ENCODE results near the gene KCNRG. TPM values are rescaled to one million over a fixed set of nuclear protein-coding genes. Genes with fewer than 3 reads are reported as not detected.

KCNRG gene
- total and polyA plus RNA-seq, 2 of the 4 experiments (the other 2 are of a cell fraction) = 0.51 to 2.7 TPM

DNA sequence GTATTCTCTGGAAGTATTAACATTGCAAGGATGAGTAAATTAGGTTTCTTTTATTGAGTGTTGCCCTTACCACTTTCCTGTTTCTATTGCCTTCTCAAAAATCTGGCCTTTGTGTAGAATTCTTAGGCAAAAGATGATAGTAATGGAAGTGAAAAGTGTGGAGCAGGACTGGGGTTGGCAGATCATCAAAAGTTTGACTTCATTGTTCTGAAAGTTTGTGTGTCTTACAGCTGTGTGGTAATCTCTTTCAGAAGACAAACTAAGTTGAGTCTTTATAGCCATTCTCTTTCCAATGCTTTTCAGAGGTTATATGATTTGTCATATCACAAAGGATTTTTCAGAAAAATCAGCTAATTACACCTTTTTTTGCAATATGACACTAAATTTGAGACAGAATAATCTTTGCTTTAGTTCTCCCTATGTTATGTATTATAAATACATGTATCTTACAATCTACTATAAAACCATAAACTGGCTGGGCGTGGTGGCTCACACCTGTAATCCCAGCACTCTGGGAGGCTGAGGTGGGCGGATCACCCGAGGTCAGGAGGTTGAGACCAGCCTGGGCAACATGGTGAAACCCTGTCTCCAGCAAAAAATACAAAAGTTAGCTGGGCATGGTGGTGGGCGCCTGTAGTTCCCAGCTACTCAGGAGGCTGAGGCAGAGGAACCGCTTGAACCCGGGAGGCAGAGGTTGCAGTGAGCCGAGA, 8.7 kb upstream of the KCNRG start:
- H3K56ac ChIP-seq (ENCODE audit: extremely low read depth, insufficient read depth, low read length) = no peak overlapping the region
- ATAC-seq (ENCODE audit: low read depth) (peak; percentile 37), DNase-seq (peak; percentile 55)
- no peak overlapping the region for H2BK120ac ChIP-seq (ENCODE audit: low read depth, low read length)
- dilution Hi-C loops (cut with HindIII; ENCODE audit: low sequenced_read_pairs, unreplicated experiment) = no loop called here
- ChIA-PET CTCF (interaction anchor here (1.1 kb wide), 1 partner anchor 10 kb away, joined by 4 read pairs; the partner anchor contains the start of gene TRIM13), POLR2A (ENCODE audit: unreplicated experiment) (no interaction called here)
- H3K9ac ChIP-seq (ENCODE audit: low read depth, low read length) = no peak overlapping the region
- peak overlapping the region; percentile 17 for H2BK5ac ChIP-seq (ENCODE audit: low read depth, low read length, poor library complexity, severe bottlenecking)
- no peaks in the 10 kb centered on the region; the same call in 1 of the 2 replicates for H3K9me1 ChIP-seq (ENCODE audit: insufficient read depth, low read length)
- peak overlapping the region; percentile 11; the same call in 1 of the 2 replicates for H3K23ac ChIP-seq (ENCODE audit: low read depth, low read length)
- H3K27ac ChIP-seq (ENCODE audit: insufficient read depth, low read length) = no peak overlapping the region
- no CpG with 5 or more reads among the region's 7 CpGs for WGBS, 2 experiments (ENCODE audit: extremely low coverage in 2 of 2, insufficient read length in 1 of 2)
- no peak overlapping the region for H4K91ac ChIP-seq (ENCODE audit: insufficient read depth, low read depth, low read length)
- peaks cover 21% of the 10 kb centered on the region for H4K20me1 ChIP-seq (ENCODE audit: insufficient read depth, low read length)
- peaks cover 18 to 58% of the 10 kb centered on the region in 2 experiments for H3K79me1 ChIP-seq (ENCODE audit: low read depth in 1 of 2, low read length in 2 of 2)
- peaks cover 20% of the 10 kb centered on the region for H3K36me3 ChIP-seq (ENCODE audit: control insufficient read depth, insufficient read depth, low read length)
- no peaks in the 10 kb centered on the region for H3K4me1 ChIP-seq (ENCODE audit: control insufficient read depth, insufficient read depth, low read length)
- H3K4me2 ChIP-seq (ENCODE audit: low read depth, low read length) = no peak overlapping the region
- H2AFZ ChIP-seq (replicated peaks; ENCODE audit: low read length, poor library complexity) = no peak overlapping the region
- no peak overlapping the region for H2BK20ac ChIP-seq (ENCODE audit: low read depth, low read length)
- H4K5ac ChIP-seq (ENCODE audit: low read depth, low read length) = no peak overlapping the region
- H2AK9ac ChIP-seq (replicated peaks; ENCODE audit: low read depth, low read length, poor library complexity) = no peak overlapping the region
- no peak overlapping the region for H3K18ac ChIP-seq (ENCODE audit: low read depth, low read length)
- H3K27me3 ChIP-seq (ENCODE audit: control insufficient read depth, insufficient read depth, low read length) = no peaks in the 10 kb centered on the region
- H2BK15ac ChIP-seq (ENCODE audit: low read depth, low read length) = no peak overlapping the region
- BruUV-seq (replicated peaks) = no TSS peak
- H3K4me3 ChIP-seq (ENCODE audit: insufficient read depth, low read depth, low read length) = no peak overlapping the region
- no peak overlapping the region for H3K14ac ChIP-seq (replicated peaks; ENCODE audit: low read depth, low read length)
- H3K4ac ChIP-seq (ENCODE audit: low read depth, low read length) = no peak overlapping the region
- no peaks in the 10 kb centered on the region for H3K9me3 ChIP-seq (ENCODE audit: control insufficient read depth, insufficient read depth, low read length)
- in situ Hi-C loops (cut with MboI; ENCODE audit: low sequenced_read_pairs) = loop anchor here (5.0 kb wide), 1 partner anchor 66 kb away; no protein-coding TSS in a partner anchor
- no peak overlapping the region for H4K8ac ChIP-seq (ENCODE audit: low read depth in 2 of 2, low read length in 2 of 2)
- intact Hi-C loops (cut with micrococcal nuclease) = no loop called here
- H2AK5ac ChIP-seq (ENCODE audit: low read depth, low read length) = no peak overlapping the region
- TF ChIP-seq RCOR1 (IDR thresholded peaks at IDR 0.05; ENCODE audit: insufficient replicate concordance, low read length) (no peak), CEBPB (IDR thresholded peaks at IDR 0.05; ENCODE audit: low read depth, low read length) (no peak), ELK1 (IDR thresholded peaks at IDR 0.05; ENCODE audit: borderline replicate concordance, low read depth, low read length) (no peak), MAFK (IDR thresholded peaks at IDR 0.05; ENCODE audit: low read depth, low read length) (no peak), RAD21 (IDR thresholded peaks at IDR 0.05; ENCODE audit: low read length) (no peak), USF2 (IDR thresholded peaks at IDR 0.05; ENCODE audit: low read depth, low read length) (no peak), CHD1 (IDR thresholded peaks at IDR 0.05; ENCODE audit: low read depth, low read length) (no peak), MXI1 (IDR thresholded peaks at IDR 0.05; ENCODE audit: borderline replicate concordance, low read depth, low read length) (no peak), MAZ (IDR thresholded peaks at IDR 0.05; ENCODE audit: borderline replicate concordance, low read depth, low read length) (no peak), POLR2A (IDR thresholded peaks at IDR 0.05; ENCODE audit: low read depth, low read length) (no peak), SMC3 (IDR thresholded peaks at IDR 0.05; ENCODE audit: low read depth, low read length) (no peak), BHLHE40 (IDR thresholded peaks at IDR 0.05; ENCODE audit: low read depth, low read length) (no peak), FOS (IDR thresholded peaks at IDR 0.05; ENCODE audit: low read depth, low read length) (no peak), NFE2L2 (IDR thresholded peaks at IDR 0.05; ENCODE audit: low read depth, low read length) (no peak)
- TF ChIP-seq, protein P1, sequence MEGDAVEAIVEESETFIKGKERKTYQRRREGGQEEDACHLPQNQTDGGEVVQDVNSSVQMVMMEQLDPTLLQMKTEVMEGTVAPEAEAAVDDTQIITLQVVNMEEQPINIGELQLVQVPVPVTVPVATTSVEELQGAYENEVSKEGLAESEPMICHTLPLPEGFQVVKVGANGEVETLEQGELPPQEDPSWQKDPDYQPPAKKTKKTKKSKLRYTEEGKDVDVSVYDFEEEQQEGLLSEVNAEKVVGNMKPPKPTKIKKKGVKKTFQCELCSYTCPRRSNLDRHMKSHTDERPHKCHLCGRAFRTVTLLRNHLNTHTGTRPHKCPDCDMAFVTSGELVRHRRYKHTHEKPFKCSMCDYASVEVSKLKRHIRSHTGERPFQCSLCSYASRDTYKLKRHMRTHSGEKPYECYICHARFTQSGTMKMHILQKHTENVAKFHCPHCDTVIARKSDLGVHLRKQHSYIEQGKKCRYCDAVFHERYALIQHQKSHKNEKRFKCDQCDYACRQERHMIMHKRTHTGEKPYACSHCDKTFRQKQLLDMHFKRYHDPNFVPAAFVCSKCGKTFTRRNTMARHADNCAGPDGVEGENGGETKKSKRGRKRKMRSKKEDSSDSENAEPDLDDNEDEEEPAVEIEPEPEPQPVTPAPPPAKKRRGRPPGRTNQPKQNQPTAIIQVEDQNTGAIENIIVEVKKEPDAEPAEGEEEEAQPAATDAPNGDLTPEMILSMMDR (conservative IDR thresholded peaks at IDR 0.05; ENCODE audit: low read depth, low read length) = no peak

All from IMR-90 (cell line).